Colonic mucosa (tissue), 4 donors: ENCODE measurements around the gene WDFY3. TPM values are rescaled to one million over a fixed set of nuclear protein-coding genes. Genes with fewer than 3 reads are reported as not detected.

ENCODE experiments used
- DNase-seq: peaks from one replicate; pipeline ENCODE4 v3.0.0-alpha.2; 2020
- H3K27ac ChIP-seq: fragments of 200-600 bp; one replicate; pipeline ENCODE4 v1.8.0; 2021
- H3K27me3 ChIP-seq: fragments of 200-600 bp; one replicate; pipeline ENCODE4 v1.8.0; 2021
- H3K36me3 ChIP-seq: fragments of 200-600 bp; one replicate; pipeline ENCODE4 v1.8.0; 2021
- H3K4me1 ChIP-seq: fragments of 200-600 bp; one replicate; pipeline ENCODE4 v1.8.0; 2021; ENCODE audit warnings: mild to moderate bottlenecking
- H3K4me3 ChIP-seq: fragments of 200-600 bp; one replicate; pipeline ENCODE4 v1.8.0; 2021
- H3K9ac ChIP-seq, 2 donors: one replicate each; pipeline ENCODE4 v1.7.0; 2013; ENCODE audit warnings: control low read depth in 2 of 2, low read depth in 2 of 2, low read length in 2 of 2
- H3K9me3 ChIP-seq: fragments of 200-600 bp; one replicate; pipeline ENCODE4 v1.8.0; 2021
- CTCF ChIP-seq: fragments of 200-600 bp; IDR thresholded peaks from one replicate; pipeline ENCODE4 v1.8.0; 2022; ENCODE audit warnings: antibody characterized with exemption, mild to moderate bottlenecking
- intact Hi-C: fragments of 100-400 bp; cut with DNase I; formaldehyde crosslinking; loops from one replicate; pipeline ENCODE4 v1.14.1; 2022
- total RNA-seq, 2 donors: library from RNA; stranded (reverse); fragmentation: NEBNext Ultra II Directional in 1 of 2; extraction: Animal tissue kit (Norgen Biotek cat#: 25700) in 1 of 2; gene quantifications; one replicate each; pipeline ENCODE4 v1.2.1, GENCODE V29; 2021
- donor health status: healthy.
- donor health status: DM: no; HTN: no; CAD: no.
- donor health status: DM: no; HTN: no; CAD: no.

The WDFY3 gene
- total RNA-seq, 2 donors from 2014 or later = 46.3 to 50.8 TPM

GRCh38 chr4:84638092-84638491 lies 328.4 kb downstream of the WDFY3 start:
- Histone ChIP-seq H3K9me3 (no peaks in the 10 kb centered on the region), H3K4me3 (no peak overlapping the region), H3K27ac (no peak overlapping the region), H3K36me3 (no peaks in the 10 kb centered on the region), H3K9ac (no peak overlapping the region), H3K27me3 (no peaks in the 10 kb centered on the region), H3K4me1 (no peaks in the 10 kb centered on the region)
- no peak for DNase-seq
- no peak for TF ChIP-seq CTCF
- intact Hi-C loops = no loop called here

GRCh38 chr4:84634961-84635360 lies 331.5 kb downstream of the WDFY3 start:
- TF ChIP-seq CTCF = no peak
- DNase-seq = no peak
- H3K4me1 ChIP-seq = no peaks in the 10 kb centered on the region
- H3K27me3 ChIP-seq = no peaks in the 10 kb centered on the region
- H3K27ac ChIP-seq = no peak overlapping the region
- no peak overlapping the region for H3K9ac ChIP-seq
- H3K4me3 ChIP-seq = no peak overlapping the region
- intact Hi-C loops = no loop called here
- no peaks in the 10 kb centered on the region for H3K9me3 ChIP-seq
- no peaks in the 10 kb centered on the region for H3K36me3 ChIP-seq

- Histone ChIP-seq H3K27ac (no peak overlapping the region), H3K9ac (no peak overlapping the region), H3K4me1 (no peaks in the 10 kb centered on the region), H3K4me3 (no peak overlapping the region), H3K27me3 (no peaks in the 10 kb centered on the region), H3K9me3 (no peaks in the 10 kb centered on the region), H3K36me3 (no peaks in the 10 kb centered on the region)
- no peak for TF ChIP-seq CTCF
- intact Hi-C loops = no loop called here
- no peak for DNase-seq
Measured at GRCh38 chr4:84632092-84632491, 334.4 kb downstream of the WDFY3 start.

GRCh38 chr4:84631573-84631972 lies 334.9 kb downstream of the WDFY3 start:
- intact Hi-C loops = no loop called here
- H3K27ac ChIP-seq = no peak overlapping the region
- no peaks in the 10 kb centered on the region for H3K4me1 ChIP-seq
- H3K27me3 ChIP-seq = no peaks in the 10 kb centered on the region
- H3K4me3 ChIP-seq = no peak overlapping the region
- H3K9me3 ChIP-seq = no peaks in the 10 kb centered on the region
- H3K9ac ChIP-seq = no peak overlapping the region
- no peak for DNase-seq
- H3K36me3 ChIP-seq = no peaks in the 10 kb centered on the region
- TF ChIP-seq CTCF = no peak

GRCh38 chr4:84626673-84627072 lies 339.8 kb downstream of the WDFY3 start:
- no peak for DNase-seq
- Histone ChIP-seq H3K9ac (no peak overlapping the region), H3K4me3 (no peak overlapping the region), H3K36me3 (no peaks in the 10 kb centered on the region), H3K27ac (no peak overlapping the region), H3K27me3 (no peaks in the 10 kb centered on the region), H3K9me3 (no peaks in the 10 kb centered on the region), H3K4me1 (no peaks in the 10 kb centered on the region)
- TF ChIP-seq CTCF = no peak
- intact Hi-C loops = no loop called here

- DNase-seq = no peak
- Histone ChIP-seq H3K9ac (no peak overlapping the region), H3K9me3 (no peaks in the 10 kb centered on the region), H3K4me3 (no peak overlapping the region), H3K36me3 (no peaks in the 10 kb centered on the region), H3K27ac (no peak overlapping the region), H3K27me3 (no peaks in the 10 kb centered on the region), H3K4me1 (no peaks in the 10 kb centered on the region)
- intact Hi-C loops = no loop called here
- TF ChIP-seq CTCF = no peak
Measured at GRCh38 chr4:84623661-84624060, 342.8 kb downstream of the WDFY3 start.
